ENCODE measurements around the gene C5orf22. TPM values are rescaled to one million over a fixed set of nuclear protein-coding genes. Genes with fewer than 3 reads are reported as not detected.

Gene C5orf22
- total and polyA plus RNA-seq, 2 donors (not counting 3 experiments of a cell fraction or from before 2014, with no cell fraction given), result 11.7 to 27.5 TPM

DNA sequence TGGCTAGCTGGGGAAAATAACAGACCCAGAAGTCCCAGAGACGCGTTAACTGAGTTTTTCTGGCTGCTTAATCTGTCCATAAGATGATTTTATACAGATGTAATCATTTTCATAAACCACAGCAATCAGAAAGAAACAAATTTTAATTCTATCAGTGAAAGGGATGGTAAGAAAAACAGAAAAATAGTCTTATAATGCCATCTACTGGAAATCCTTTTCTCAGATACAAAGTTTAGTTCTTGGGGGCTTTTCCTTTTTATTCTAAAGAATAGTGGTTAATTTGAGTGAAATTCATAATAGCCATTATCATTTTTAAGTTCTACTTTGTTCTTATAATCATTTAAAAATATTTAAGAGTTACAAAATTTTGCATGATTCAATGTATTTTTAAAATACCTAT lies 44.6 kb upstream of the C5orf22 start:
- dilution Hi-C loops (cut with MboI; ENCODE audit: extremely low pct_ligation_motif_present, low sequenced_read_pairs) (no loop called here), intact Hi-C loops (cut with micrococcal nuclease) (loop anchor here (5.0 kb wide), 1 partner anchor 255 kb away; no protein-coding TSS in a partner anchor)
- BruUV-seq (replicated peaks), result no TSS peak
- DNase-seq (ENCODE audit: low read depth, low spot score) (peak; percentile 29), FAIRE-seq (no peak)
- TF ChIP-seq EZH2 (IDR thresholded peaks at IDR 0.05; ENCODE audit: borderline replicate concordance, low read depth, low read length, severe bottlenecking) (no peak), FOS (IDR thresholded peaks at IDR 0.05; ENCODE audit: borderline replicate concordance, insufficient read depth, low read length) (no peak), POLR2A (IDR thresholded peaks at IDR 0.05; ENCODE audit: low read depth, low read length) (no peak)
- Histone ChIP-seq H3K79me2 (ENCODE audit: control insufficient read depth, insufficient read depth, low read length) (no peaks in the 10 kb centered on the region), H3K27me3 (ENCODE audit: control insufficient read depth in 2 of 2, insufficient read depth in 2 of 2, low read length in 2 of 2) (no peaks in the 10 kb centered on the region), H3K27ac (ENCODE audit: insufficient read depth, low read depth, low read length) (no peak overlapping the region), H3K9me1 (replicated peaks; ENCODE audit: control insufficient read depth, extremely low read depth, insufficient read depth, low read length) (no peaks in the 10 kb centered on the region), H4K20me1 (replicated peaks; ENCODE audit: control insufficient read depth, extremely low read depth, insufficient read depth, low read length) (no peaks in the 10 kb centered on the region), H2AFZ (ENCODE audit: low read depth, low read length) (no peak overlapping the region), H3K4me1 (ENCODE audit: control insufficient read depth, extremely low read depth, insufficient read depth, low read length) (peaks cover 30% of the 10 kb centered on the region), H3K36me3 (ENCODE audit: control insufficient read depth in 2 of 2, extremely low read depth in 1 of 2, insufficient read depth in 2 of 2, low read length in 2 of 2) (peaks cover 2 to 3% of the 10 kb centered on the region in 2 experiments), H3K9me3 (replicated peaks; ENCODE audit: control insufficient read depth, insufficient read depth, low read length) (no peaks in the 10 kb centered on the region), H3K4me2 (ENCODE audit: insufficient read depth, low read length) (no peak overlapping the region), H3K4me3 (replicated peaks in 1 of 3; ENCODE audit: insufficient read depth in 1 of 3, low read depth in 1 of 3, low read length in 3 of 3) (no peak overlapping the region), H3K9ac (replicated peaks; ENCODE audit: extremely low read depth, insufficient read depth, low read length) (no peak overlapping the region)
- POLR2A ChIA-PET, result no interaction called here
- CTCF ChIA-PET, result interaction anchor here (1.2 kb wide), 1 partner anchor 13 kb away, joined by 3 read pairs; no protein-coding TSS in a partner anchor

DNA sequence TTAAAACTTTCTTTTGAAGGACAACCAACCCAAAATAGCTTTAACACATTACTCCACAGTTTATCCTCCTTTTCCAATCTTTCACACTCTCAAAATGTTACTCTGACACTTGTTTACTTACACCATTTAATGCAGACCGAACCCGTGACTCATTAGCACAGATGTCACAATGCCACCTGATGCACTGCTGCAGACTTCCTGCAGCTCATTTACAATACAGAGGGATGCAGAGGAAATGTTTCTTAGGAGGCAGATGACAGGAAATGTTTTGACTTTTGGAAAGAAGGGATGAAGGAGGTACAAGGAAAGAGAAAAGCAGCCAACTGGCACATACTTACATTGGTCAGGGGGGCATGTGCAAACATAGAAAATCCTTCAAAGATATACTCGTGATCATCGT lies 39.2 kb upstream of the C5orf22 start:
- peak; percentile 79 for FAIRE-seq
- POLR2A ChIA-PET, result no interaction called here

More for the DNA sequence above, 39.2 kb upstream of the C5orf22 start:
- CTCF ChIA-PET, result interaction anchor here (0.7 to 2.0 kb wide), 4 partner anchors 8 to 584 kb away, joined by 3 to 5 read pairs (median 3); no protein-coding TSS in a partner anchor
- Histone ChIP-seq H3K79me2 (ENCODE audit: control insufficient read depth, insufficient read depth, low read length) (no peaks in the 10 kb centered on the region), H3K36me3 (ENCODE audit: control insufficient read depth in 2 of 2, extremely low read depth in 1 of 2, insufficient read depth in 2 of 2, low read length in 2 of 2) (peaks cover 13 to 22% of the 10 kb centered on the region in 2 experiments), H3K4me3 (replicated peaks in 1 of 3; ENCODE audit: insufficient read depth in 1 of 3, low read depth in 1 of 3, low read length in 3 of 3) (no peak overlapping the region), H3K27me3 (ENCODE audit: control insufficient read depth in 2 of 2, insufficient read depth in 2 of 2, low read length in 2 of 2) (no peaks in the 10 kb centered on the region), H3K9me3 (replicated peaks; ENCODE audit: control insufficient read depth, insufficient read depth, low read length) (no peaks in the 10 kb centered on the region), H3K4me1 (ENCODE audit: control insufficient read depth, extremely low read depth, insufficient read depth, low read length) (peaks cover 23% of the 10 kb centered on the region), H4K20me1 (replicated peaks; ENCODE audit: control insufficient read depth, extremely low read depth, insufficient read depth, low read length) (no peaks in the 10 kb centered on the region), H3K4me2 (ENCODE audit: insufficient read depth, low read length) (peak overlapping the region; percentile 49), H3K9me1 (replicated peaks; ENCODE audit: control insufficient read depth, extremely low read depth, insufficient read depth, low read length) (no peaks in the 10 kb centered on the region), H2AFZ (ENCODE audit: low read depth, low read length) (no peak overlapping the region), H3K27ac (ENCODE audit: insufficient read depth, low read depth, low read length) (peak overlapping the region; percentile 74), H3K9ac (replicated peaks; ENCODE audit: extremely low read depth, insufficient read depth, low read length) (no peak overlapping the region)
- intact Hi-C loops (cut with micrococcal nuclease) (loop anchor here (1.0 to 5.0 kb wide), 4 partner anchors 8 to 606 kb away; partner anchors contain the start of genes C5orf22 and DROSHA), dilution Hi-C loops (cut with MboI; ENCODE audit: extremely low pct_ligation_motif_present, low sequenced_read_pairs) (no loop called here)
- no TSS peak for BruUV-seq (replicated peaks)
- DNase-seq (ENCODE audit: low read depth, low spot score), result peak; percentile 93
- TF ChIP-seq MYC (IDR thresholded peaks at IDR 0.05; ENCODE audit: low read depth, low read length) (no peak), POLR2AphosphoS5 (IDR thresholded peaks at IDR 0.05; ENCODE audit: insufficient read depth, low read depth, low read length) (peak; percentile 60), FOS (IDR thresholded peaks at IDR 0.05; ENCODE audit: borderline replicate concordance, insufficient read depth, low read length) (peak; percentile 60), JUN (IDR thresholded peaks at IDR 0.05; ENCODE audit: borderline replicate concordance, insufficient read depth, insufficient read length, low read depth) (peak; percentile 76)
